Endothelial cell (in vitro differentiated cells): ENCODE measurements around the gene RIN3. TPM values are rescaled to one million over a fixed set of nuclear protein-coding genes. Genes with fewer than 3 reads are reported as not detected.

Source experiments
- DNase-seq: peaks from one replicate; pipeline ENCODE4 v3.0.0; 2021; ENCODE audit warnings: low spot score
- H3K27ac Mint-ChIP-seq: one replicate; pipeline ENCODE4 v1.8.0; 2021; ENCODE audit warnings: mixed read lengths, inconsistent platforms; ENCODE audit not compliant: unreplicated experiment
- H3K27me3 Mint-ChIP-seq: one replicate; pipeline ENCODE4 v1.8.0; 2021; ENCODE audit warnings: mild to moderate bottlenecking, moderate library complexity, mixed read lengths, inconsistent platforms; ENCODE audit not compliant: unreplicated experiment
- H3K36me3 Mint-ChIP-seq: one replicate; pipeline ENCODE4 v1.8.0; 2021; ENCODE audit warnings: mild to moderate bottlenecking, low read depth, mixed read lengths, inconsistent platforms; ENCODE audit not compliant: unreplicated experiment
- H3K4me1 Mint-ChIP-seq: one replicate; pipeline ENCODE4 v1.8.0; 2021; ENCODE audit warnings: mild to moderate bottlenecking, mixed read lengths, inconsistent platforms; ENCODE audit not compliant: unreplicated experiment
- H3K4me3 Mint-ChIP-seq: one replicate; pipeline ENCODE4 v1.8.0; 2021; ENCODE audit warnings: mild to moderate bottlenecking, mixed read lengths, inconsistent platforms; ENCODE audit not compliant: unreplicated experiment
- H3K9me3 Mint-ChIP-seq: one replicate; pipeline ENCODE4 v1.8.0; 2021; ENCODE audit warnings: mixed read lengths, inconsistent platforms; ENCODE audit not compliant: unreplicated experiment
- total RNA-seq: library from RNA; stranded (reverse); fragmentation: NEBNext Ultra II Directional; extraction: Animal tissue kit (Norgen Biotek cat#: 25700); gene quantifications from one replicate; pipeline ENCODE4 v1.2.1, GENCODE V29; 2021; ENCODE audit not compliant: unreplicated experiment
- TF ChIP-seq, protein P1 (sequence below): fragments of 200-600 bp; sonication (generic); IDR thresholded peaks from one replicate; pipeline ENCODE4 v1.5.0; 2021; ENCODE audit warnings: antibody characterized with exemption; ENCODE audit not compliant: unreplicated experiment

RIN3 gene
- total RNA-seq, 1 donor from 2014 or later, result 25.8 TPM

DNA sequence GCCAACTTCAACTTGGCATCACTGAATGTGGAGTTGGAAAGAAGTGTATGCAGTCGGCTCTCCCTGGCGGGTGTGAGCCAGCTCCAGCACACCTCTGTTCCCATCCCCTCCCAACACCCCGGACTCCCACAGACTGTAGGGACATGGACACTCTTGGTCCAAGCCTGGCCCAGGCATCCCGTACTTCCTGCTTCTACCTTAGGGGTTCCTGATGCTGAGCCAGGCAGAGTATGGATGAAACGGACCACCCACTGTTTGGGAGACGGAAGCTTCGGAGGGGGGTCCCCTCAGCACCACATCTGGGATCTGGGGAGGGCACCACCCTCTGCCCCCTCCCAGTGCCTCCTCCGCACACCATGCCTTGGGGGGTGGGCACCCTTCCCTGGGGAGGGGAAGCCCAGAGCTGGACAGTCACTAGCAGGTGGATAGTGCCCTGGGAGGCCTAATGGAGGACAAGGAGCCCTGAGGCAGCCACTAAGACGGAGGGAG, 172.9 kb downstream of the RIN3 start:
- no peaks in the 10 kb centered on the region for H3K36me3 Mint-ChIP-seq
- H3K4me1 Mint-ChIP-seq, result peaks cover 2% of the 10 kb centered on the region
- no peaks in the 10 kb centered on the region for H3K9me3 Mint-ChIP-seq
- no peak overlapping the region for H3K27ac Mint-ChIP-seq
- TF ChIP-seq, protein P1, sequence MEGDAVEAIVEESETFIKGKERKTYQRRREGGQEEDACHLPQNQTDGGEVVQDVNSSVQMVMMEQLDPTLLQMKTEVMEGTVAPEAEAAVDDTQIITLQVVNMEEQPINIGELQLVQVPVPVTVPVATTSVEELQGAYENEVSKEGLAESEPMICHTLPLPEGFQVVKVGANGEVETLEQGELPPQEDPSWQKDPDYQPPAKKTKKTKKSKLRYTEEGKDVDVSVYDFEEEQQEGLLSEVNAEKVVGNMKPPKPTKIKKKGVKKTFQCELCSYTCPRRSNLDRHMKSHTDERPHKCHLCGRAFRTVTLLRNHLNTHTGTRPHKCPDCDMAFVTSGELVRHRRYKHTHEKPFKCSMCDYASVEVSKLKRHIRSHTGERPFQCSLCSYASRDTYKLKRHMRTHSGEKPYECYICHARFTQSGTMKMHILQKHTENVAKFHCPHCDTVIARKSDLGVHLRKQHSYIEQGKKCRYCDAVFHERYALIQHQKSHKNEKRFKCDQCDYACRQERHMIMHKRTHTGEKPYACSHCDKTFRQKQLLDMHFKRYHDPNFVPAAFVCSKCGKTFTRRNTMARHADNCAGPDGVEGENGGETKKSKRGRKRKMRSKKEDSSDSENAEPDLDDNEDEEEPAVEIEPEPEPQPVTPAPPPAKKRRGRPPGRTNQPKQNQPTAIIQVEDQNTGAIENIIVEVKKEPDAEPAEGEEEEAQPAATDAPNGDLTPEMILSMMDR, result no peak
- H3K4me3 Mint-ChIP-seq, result no peak overlapping the region
- DNase-seq, result no peak
- peaks cover 11% of the 10 kb centered on the region for H3K27me3 Mint-ChIP-seq

DNA sequence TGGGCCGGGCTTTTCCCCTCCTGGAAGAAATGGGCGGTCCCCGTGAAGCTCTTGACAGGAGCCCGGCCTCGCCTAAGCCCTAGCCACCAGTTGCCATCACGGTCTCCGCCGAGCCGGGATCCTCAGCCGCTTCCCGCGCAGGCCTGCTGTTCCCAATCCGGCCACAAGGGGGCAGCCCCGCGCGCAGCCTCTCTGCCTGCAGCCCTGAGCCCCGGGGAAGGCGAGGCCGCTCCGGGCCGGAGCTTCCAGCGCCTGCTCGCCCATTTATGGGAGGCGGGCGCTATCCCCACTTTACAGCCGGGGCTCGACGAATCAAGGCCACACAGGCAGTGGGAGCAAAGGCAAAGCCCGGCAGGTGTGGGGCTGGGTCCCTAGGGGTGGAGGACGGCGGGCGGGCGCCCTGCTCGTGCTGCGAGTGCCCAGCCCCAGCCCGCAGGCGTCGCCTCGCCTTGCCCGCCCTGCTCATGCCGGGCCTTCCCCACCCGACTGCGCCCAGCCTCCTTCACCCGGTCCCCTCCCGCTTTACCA, 173.4 kb downstream of the RIN3 start:
- no peaks in the 10 kb centered on the region for H3K36me3 Mint-ChIP-seq
- DNase-seq, result peak; percentile 98
- no peaks in the 10 kb centered on the region for H3K9me3 Mint-ChIP-seq
- H3K4me1 Mint-ChIP-seq, result no peaks in the 10 kb centered on the region
- peaks cover 11% of the 10 kb centered on the region for H3K27me3 Mint-ChIP-seq
- TF ChIP-seq, protein P1, result peak; percentile 98
- H3K4me3 Mint-ChIP-seq, result no peak overlapping the region
- H3K27ac Mint-ChIP-seq, result no peak overlapping the region

DNA sequence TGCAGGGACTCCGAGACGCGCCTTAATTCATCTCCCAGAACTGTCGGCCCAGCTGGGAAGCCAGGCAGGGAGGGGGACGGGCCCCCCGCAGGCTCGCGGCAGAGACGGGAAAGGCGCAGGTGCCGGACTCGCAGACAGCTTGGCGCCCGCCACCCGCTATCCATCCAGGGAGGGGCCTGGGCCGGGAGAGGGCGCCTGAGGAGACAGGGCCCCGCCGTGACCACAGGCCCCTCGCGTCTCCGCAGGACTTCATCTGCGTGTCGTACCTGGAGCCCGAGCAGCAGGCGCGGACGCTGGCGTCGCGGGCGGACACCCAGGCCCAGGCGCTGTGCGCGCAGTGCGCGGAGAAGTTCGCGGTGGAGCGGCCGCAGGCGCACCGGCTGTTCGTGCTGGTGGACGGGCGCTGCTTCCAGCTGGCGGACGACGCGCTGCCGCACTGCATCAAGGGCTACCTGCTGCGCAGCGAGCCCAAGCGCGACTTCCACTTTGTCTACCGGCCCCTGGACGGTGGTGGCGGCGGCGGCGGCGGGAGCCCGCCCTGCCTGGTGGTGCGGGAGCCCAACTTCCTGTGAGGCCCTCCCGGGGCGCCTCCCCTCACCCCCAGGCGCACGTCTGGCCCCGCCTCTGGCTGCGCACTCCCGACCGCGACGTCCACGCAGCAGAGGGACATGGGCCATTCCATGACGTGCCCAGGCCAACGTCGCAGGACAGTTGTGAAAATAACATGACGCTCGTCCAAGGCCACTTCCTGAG, 174.3 kb downstream of the RIN3 start:
- TF ChIP-seq, protein P1, result no peak
- H3K27ac Mint-ChIP-seq, result no peak overlapping the region
- no peak overlapping the region for H3K4me3 Mint-ChIP-seq
- no peaks in the 10 kb centered on the region for H3K4me1 Mint-ChIP-seq
- H3K9me3 Mint-ChIP-seq, result no peaks in the 10 kb centered on the region
- no peaks in the 10 kb centered on the region for H3K36me3 Mint-ChIP-seq
- H3K27me3 Mint-ChIP-seq, result peaks cover 11% of the 10 kb centered on the region
- peak; percentile 29 for DNase-seq

DNA sequence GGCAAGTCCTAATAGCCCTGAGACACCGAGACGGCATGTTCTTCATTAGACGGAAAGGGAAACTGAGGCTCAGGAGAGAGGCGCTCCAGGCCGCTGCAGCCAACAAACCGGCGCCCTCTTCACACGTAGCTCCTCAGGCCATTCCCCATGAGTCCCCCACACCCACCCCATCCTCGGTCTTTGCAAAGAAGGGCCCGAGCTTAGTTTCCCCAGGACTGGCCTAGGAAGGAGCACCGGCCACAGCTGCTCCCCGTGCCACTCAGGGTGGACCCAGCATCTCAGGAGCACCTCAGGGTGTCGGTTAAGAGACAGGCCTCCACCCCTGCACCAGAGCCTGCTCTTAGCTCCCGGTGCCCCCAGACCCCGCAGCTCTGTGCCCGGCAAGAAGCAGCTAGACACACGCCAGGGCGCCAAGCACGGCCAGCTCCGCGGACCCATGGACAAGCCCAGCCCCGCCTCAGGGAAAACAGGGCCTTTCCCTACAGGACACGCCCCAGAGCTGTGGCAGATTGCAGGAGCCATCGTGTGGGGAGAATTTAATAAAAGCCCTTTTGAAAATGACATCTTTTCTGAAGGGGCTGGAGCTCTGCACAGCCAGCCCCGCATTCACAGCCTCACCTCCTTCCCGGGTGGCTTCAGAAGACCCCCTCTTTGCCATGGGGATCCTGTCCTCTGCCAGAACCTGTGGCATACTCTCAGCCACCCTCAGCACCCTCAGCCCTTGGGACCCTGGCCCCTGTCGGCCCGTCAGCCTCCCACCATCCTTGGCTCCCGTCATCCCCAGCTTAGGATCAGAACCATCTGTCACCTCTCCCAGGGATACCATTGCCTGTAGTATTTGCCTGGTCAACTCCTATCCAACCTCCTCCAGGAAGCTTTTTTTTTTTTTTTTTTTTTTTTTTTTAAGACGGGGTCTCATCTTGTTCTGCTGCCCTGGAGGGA, 175.1 kb downstream of the RIN3 start:
- Mint-ChIP-seq H3K9me3 (no peaks in the 10 kb centered on the region), H3K36me3 (no peaks in the 10 kb centered on the region), H3K4me3 (no peak overlapping the region), H3K27ac (no peak overlapping the region), H3K27me3 (peaks cover 11% of the 10 kb centered on the region), H3K4me1 (no peaks in the 10 kb centered on the region)
- no peak for DNase-seq
- TF ChIP-seq, protein P1, result no peak
